Lower leg skin (tissue), 3 donors: ENCODE data around the gene ALG3.

Experiments
- CTCF ChIP-seq, 3 donors: fragments of 450-650 bp; IDR thresholded peaks; one replicate each; pipeline ENCODE4 v1.5.1; 2016; ENCODE audit warnings: antibody characterized with exemption in 3 of 3, mild to moderate bottlenecking in 3 of 3, moderate library complexity in 2 of 3
- POLR2A ChIP-seq, 2 donors: fragments of 450-650 bp; IDR thresholded peaks; one replicate each; pipeline ENCODE4 v1.6.1; 2016 to 2017; ENCODE audit warnings: antibody characterized with exemption in 2 of 2, mild to moderate bottlenecking in 1 of 2, moderate library complexity in 1 of 2

- no peak for TF ChIP-seq POLR2A (IDR thresholded peaks at IDR 0.05)
- no peak for TF ChIP-seq CTCF (IDR thresholded peaks at IDR 0.05)
Measured at GRCh38 chr3:184291738-184292445, 43.1 kb upstream of the ALG3 start.
